Hematopoietic multipotent progenitor cell treated with erythropoietin and hydrocortisone succinate and interleukin-3 and kit ligand, for 17 days (in vitro differentiated cells): ENCODE results near the gene CACNA1E.

Experiments used
- DNase-seq: peaks from one replicate; pipeline ENCODE4 v3.0.0-alpha.2; 2015; ENCODE audit warnings: low spot score

Gene CACNA1E

DNA sequence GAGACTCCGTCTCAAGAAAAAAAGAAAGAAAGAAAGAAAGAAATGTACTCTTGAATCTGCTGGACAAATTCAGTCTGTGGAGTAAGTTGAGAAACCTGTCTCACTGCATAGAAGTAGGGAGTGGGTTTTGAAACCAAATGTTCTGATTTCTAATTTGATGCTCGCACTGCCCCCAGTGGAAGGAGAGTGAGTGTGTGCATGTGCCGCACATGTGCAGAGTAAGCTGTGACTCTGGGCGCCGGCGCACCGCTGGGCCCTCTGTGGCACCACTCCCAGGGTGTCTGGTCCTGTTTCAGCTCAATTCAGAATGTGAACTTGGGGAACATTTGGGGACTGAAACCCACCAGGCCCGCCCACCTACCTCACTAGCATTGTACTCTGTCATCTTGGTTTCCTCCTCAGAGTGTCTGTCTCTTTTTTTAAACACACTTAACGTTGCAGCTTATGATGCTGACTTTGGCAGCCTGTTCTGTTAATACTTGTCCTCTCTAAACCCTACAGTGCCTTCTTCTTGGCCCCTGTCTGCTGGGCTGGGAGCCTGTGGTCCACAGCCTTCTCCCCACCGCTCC is 104.6 kb downstream of the CACNA1E start:
- DNase-seq: no peak

DNA sequence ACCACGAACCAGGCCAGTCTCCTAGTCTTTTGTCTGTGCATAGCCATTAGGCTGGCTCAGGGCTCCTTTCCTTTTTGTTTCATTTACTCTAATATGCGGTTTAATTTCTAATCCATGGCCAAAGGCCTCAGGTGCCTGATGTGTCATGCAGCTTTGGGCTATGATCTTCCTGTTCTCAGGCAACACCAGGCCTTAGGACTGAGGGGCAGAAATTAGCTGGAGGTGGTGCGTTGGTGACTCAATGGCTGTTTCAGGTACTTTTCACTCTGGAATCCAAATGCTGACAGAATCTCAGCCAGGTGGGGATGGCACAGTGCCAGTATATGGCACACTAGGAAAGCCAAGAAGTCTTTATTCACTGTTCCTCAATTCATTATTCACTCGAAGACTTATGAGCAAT is 105.3 kb downstream of the CACNA1E start:
- no peak for DNase-seq

DNA sequence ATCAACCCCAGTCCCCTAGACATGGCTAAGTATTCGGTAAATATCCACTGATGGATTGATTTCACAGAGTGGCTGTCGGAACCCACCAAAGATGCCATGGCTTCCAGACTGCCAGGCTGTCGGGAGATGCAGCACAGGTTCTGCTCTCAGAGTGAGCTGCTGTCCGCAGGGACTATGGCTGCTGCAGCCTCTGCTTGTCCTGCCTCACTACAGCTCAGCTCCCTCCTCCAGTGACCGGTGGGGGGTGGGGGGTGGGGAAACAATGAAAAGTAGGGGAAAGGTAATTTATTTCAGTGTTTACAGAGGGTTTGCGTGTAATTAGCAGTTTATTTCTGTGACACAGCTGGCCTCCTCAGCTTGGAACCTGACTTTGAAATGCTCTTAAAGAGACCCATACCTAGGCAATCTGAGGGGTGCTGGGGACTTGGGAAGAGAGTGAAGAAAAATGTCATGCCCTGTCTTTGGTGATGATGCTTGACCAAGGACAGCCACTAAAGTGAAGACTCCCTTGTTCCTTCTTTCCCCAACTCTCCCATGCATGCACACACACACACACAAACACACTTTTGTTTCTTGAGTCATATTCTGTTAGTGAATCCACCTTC is 109.0 kb downstream of the CACNA1E start:
- DNase-seq: no peak

DNA sequence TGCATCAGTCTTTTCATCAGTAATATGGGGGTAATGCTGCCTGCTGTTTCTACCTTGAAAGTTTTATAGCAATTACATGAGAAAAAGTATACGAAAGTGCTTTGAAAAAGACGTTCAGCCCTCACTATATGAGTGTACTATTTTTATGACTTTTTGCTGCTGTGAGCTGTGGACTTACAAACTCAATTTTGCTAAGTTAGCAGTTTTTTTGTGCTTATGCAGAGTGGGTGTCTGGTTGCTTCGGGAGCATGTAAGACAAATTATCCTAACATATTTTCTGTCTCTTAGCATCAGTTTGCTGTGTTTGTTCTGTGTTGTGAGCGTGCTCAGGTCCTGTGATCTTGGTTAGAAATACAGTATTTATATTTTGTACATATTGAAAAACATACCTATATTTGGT is 109.7 kb downstream of the CACNA1E start:
- no peak for DNase-seq

DNA sequence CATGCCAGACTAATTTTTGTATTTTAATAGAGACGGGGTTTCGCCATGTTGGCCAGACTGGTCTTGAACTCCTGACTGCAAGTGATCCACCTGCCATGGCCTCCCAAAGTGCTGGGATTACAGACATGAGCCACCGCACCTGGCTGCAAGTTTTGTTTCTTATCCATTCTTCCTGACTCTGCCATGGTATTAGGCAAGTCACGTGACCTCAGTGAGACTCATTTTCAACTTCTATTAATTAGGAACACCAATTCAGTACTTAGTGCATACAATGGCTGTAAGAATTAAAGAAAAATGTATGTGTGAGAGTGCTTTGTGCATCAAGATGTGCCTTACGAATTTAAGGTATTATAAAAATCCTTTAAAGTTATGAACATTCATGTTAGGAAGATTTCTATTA is 111.2 kb downstream of the CACNA1E start:
- no peak for DNase-seq

DNA sequence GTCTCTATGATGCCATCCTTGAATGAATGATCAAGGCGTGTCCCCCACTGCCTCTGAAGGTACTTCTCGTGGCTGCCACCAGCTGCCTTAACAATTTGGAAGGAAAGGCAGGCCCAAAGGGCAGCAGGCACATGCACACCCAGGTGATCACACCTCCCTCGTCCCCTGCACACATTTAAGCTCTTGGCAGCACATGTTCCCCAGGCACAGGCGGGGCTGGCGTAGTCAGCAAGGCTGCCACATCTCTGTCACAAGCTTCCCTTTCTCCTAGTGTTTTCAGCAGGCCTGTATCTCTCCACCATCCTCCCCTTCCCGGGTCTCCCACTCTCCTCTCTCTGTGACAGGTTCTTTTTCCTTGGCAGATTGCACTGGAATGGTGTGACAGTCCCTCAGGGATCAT is 111.9 kb downstream of the CACNA1E start:
- no peak for DNase-seq

DNA sequence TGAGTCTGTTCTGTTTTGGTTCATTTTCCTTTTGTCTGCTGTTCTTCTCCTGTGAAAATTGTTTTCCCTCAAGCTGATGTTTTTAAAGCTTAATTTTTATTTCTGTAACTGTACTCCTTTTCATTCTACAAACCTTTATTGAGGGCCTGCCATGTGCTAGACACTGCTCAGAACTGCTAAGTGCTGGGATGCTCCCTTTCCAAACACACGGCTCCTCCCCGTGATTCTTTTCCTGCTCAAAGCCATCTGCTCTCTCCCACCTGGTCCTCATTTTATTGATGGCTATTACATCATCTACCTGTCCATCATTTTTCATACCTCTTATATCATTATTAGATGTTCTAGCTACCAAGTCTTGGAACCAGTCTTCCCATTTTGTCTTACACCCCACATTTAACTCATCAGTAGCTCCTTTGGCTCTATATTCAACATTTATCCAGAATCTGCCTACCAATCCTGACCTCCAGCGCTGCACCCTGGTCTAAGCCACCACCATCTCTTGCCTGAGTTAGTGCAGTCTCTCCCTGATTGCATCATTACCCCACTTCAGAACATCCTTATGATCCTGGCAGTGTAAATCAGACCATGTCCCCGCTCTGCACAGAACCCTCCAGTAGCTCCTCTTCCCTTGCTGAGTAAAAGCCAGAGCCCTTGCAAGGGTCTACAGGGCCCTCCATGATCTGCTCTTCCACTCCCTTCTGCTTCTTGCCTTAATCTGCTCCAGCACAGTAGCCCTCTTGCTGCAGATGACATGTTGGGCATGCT is 118.1 kb downstream of the CACNA1E start:
- no peak for DNase-seq

DNA sequence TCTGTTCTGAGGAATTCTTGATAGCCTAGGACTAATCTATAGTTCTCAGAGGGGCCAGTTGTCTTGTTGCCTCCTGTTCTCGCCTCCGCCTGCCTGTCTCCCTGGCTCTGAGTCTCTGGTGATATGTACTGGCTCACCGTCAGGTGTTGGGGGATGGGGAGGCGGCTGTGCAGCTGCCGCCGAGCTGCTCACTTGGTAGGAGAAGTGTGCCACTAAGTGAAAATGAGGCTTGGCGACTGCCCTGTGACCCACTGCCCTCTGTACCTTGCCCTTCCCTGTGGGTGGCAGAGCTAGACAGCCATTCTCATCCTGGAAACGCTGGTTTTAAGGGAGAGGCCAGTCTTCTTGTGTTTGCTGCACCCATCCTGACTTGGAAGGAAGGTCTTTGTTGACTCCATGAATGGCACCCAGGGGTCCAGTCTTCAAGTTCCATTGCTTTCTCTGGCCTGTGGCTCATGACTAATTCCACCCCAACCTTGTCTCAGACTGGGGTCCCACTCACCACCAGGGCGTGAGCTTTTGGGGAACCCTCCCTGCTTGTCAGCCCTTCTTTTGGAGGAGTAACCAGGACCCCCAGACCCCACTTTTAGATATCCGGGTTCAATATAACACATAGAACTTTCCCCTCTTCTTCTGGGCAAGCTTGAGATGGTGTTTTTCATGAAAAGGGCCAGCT is 120.6 kb downstream of the CACNA1E start:
- DNase-seq: no peak

DNA sequence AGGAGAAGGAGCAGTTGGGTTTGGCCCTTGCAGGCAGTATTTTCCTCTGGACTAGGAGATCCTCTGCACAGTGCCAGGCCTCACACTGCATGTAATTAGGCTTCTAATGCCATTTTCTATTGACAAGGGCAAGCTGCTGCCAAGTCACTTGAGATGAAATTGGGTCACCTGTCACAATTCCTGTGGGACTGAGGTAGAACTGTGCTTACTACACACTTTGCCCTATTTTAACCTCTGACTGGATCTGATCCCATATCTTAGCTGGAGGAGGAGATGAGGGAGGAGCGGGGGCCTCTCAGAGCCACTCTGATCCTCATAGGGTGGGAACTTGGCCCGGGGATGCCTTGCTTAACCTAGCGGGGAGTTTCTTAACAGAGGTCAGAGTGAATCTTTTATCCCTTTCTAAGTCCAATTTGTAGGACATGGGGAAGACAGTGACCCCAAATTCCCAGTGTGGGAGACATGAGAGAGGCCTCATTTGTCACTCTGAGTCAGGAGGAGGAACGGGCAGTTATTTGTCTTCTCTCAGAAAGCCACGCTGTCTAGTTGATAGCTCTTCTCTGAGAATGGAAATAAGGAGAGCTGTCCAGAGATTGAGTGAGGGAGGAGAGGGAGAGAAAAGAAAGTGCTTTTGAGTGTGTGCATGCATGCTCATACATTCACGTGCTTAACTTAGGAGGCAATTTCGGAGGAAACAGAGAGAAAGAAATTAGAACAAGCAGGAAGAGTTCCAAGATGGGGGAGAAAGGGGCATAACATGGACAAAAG is 121.3 kb downstream of the CACNA1E start:
- no peak for DNase-seq

DNA sequence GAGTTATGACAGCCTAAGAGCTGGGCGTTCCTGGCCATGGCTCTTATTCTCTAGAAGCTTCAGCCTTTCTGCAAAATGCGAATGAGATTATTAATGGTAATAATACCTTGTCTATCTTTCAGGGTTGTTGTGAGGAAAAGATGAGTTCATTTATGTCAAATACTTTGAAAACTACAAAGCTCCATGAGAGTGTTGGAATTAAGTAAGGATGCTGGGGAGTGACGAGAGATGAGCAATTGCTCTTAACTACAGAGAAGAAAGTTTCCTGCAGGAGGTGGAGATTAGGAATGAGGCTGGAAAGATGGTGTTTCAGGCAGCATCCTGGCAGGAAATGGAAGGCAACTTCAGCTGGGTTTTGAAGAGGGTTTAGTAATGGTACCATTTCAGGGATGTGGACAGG is 124.2 kb downstream of the CACNA1E start:
- no peak for DNase-seq

DNA sequence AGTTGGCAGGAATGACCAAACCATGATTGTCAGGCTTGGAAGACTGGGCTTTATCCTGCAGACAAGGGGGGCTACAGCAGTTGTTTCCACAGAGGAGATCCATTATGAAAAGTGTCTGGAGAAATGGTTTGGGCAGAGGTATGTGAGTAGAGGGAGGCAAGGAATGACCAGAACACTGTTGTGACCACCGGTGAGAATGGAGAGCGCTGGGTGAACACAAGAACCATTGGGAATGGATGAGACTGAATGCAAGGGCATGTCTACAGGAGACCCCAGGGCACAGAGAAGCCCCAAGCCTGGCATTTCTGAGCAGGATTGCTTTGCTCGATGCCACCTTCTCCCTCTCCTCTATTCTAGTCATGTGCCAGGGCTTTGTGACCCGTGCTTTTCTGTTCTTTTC is 125.1 kb downstream of the CACNA1E start:
- DNase-seq: no peak

DNA sequence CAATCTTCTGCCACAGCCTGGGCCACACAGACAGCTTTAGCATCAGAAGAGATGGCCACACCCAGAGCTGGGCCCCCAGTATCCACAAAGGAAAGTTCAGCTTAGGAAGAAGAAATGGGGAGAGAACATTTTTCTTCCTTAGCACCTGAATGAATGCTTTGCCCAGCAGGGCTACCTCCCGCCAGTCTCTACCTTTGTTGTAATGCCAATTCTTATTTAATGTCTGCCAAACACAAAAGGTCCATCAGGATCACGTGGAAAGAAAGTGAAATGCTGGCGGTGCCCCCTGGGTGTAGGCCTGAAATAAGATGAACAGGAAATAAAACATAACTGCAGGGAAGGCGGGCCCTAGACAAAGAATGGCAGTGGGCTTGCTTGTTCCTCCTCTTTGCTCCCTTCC is 125.6 kb downstream of the CACNA1E start:
- DNase-seq: no peak

DNA sequence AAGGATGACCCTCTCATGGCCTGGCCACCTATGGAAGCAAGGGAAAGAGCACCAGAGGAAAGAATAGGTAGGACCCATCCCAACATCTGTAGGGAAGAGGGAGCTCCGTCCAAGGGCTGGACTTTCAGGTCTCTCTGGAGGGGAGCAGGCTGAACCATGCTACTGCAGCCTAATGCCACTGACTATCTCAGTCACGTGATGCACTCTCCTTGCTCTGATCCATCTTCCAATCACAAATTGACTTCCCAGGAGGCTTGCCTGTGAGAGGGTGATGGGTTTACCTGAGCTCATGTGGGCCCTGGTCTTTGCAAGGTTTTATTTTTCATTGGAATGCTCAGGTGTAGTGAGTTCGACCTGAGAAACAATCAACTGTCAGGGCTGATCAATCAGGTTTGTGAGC is 128.8 kb downstream of the CACNA1E start:
- DNase-seq: no peak

DNA sequence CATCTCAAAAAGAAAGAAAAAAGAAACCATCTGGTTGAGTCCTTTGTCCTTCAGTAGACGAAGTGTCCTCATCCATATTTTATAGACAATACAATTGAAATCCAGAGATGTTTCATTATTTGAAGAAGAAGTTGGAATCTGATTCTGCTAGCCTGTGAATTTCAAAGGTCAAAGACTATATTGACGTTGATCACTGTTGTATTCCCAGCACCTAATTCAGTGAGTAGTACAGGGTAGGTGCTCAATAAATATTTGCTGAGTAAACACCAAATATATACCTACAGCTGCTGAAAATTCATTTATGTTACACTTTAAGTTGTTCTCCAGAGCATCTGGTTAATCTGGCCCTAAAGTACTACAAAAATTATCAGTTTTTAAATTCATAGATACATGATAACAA is 135.2 kb downstream of the CACNA1E start:
- no peak for DNase-seq

DNA sequence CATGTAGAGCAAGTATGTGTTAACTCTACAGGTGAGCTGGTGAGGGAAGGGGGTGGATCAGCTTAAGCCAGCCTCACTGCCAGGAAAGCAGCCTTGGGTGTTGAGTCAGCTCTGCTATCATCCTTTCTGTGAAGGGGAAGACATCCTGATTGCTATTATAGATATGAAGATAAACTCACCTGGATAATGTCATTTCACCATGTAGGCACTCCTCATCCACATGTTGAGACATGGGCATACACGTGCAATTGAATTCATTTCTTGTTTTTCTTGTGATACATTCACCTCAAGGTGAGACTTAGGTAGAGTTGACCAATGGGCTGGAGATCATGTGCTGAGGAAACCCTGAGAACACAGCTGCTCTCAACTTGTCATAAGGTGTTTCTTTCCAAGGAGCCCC is 136.9 kb downstream of the CACNA1E start:
- no peak for DNase-seq

DNA sequence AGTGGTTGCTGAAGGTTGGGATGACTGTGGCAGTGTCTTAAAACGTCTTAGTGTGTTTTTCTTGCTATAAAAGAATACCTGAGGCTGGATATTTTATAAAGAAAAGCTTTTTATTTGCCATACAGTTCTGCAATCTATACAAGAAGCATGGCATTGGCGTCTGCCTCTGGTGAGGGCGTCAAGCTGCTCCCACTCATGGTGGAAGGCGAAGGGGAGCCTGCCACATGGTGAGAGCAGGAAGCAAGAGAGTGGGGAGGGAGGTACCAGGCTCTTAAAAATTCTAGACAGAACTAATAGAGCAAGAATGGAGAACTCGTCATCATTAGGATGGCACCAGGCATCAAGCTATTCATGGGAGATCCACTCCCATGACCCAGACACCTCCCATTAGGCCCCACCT is 140.5 kb downstream of the CACNA1E start:
- DNase-seq: no peak

DNA sequence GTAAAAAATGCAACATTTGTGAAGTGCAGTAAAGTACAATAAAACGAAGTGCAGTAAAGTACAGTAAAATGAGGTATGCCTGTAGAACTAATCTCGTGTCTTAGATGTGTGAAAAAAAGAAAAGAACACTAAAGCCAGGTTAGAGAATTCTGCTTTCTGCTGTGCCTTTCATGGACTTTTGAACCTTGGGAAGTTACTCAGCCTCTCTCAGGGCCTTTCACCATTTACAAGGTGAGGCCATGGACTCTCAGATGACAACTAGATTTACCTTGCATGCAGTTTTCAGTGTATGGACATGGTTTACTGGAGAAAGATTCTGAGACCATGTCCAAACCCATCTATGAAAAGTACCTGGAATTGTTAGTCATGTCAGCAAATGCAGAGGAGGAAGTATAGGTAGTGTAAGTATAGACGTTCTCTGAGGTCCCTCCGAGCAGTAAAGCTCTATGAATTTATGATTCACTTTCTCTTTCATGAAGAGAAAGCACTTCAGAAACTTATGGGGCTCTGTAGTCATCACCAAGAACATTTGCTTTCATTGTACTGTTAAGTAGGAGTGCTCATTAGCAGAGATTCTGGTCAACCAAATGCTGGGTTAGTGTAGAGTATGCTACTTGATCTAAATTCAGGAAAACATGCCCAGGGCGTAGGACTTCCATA is 143.1 kb downstream of the CACNA1E start:
- no peak for DNase-seq

DNA sequence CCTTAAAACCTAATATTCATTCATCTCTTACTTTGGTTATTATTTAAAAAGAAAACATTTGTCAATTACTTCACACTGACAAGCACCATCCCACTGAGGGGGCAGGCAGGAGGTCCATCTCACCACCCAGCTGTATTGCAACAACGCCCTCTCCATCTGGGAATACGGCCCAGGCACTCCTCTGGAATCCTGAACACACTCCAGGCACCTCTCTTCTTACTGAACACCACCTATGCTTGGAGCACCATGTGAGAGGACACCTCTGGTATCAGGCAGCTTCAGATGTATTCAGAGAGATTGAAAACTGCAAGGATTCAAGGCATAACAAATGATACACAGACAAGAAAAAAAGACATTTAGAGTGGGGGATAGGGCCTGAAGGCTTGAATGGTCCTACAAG is 147.1 kb downstream of the CACNA1E start:
- no peak for DNase-seq

DNA sequence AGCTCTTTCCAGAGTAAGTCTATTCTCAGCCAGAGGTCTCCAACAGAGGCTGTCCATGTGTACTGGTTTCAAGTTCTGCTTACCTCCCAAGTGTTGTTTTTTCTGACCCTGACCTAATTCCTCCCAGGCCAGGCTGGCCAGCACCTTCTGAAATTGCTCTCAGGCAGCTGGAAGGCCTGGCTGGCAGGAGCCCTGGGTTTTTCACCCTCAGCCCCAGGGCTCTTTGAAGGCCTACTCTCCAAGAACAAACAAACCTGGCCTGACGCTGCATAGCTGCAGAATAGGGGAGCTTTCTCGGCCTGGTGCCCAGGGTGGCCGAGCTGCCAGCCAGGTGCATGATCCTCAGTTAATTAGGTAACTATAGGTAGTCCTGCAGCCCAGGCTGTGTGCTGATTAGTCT is 147.5 kb downstream of the CACNA1E start:
- DNase-seq: no peak

DNA sequence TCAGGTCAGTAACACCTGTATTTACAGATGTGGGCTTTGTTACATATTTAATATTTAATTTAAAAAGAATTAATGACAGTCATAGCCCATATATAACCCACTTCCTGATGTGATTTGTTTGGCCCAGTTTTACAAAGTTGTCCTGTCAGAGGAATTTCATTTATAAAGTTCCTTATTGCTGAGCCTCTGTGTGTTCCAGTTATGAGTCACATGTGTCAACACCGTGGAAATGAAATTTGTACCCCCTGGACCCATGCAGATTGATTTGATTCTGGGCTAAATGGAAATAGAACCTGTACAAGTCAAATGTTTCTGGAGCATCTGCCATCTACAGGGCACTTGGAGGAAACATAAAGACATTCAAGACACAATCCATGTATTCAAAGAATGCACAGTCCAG is 149.2 kb downstream of the CACNA1E start:
- DNase-seq: no peak

DNA sequence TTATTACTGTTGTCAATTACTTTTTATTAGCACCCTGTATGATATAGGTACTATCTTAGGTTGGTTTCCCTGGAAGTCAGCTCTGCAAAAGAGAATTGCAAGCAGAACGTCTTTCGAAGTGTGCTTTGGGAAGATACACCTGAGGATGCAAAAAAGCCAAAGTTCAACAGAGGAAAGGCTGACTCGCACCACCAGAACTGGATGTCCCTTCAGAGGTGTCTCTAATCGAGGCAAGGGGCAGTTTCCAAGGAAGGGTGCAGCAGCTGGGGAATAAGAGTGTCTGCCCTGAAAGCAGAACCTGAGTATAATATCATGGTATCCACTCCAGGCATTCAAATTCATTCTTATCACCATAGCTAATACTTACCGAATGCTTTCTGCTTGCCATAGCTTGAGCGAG is 149.6 kb downstream of the CACNA1E start:
- no peak for DNase-seq

DNA sequence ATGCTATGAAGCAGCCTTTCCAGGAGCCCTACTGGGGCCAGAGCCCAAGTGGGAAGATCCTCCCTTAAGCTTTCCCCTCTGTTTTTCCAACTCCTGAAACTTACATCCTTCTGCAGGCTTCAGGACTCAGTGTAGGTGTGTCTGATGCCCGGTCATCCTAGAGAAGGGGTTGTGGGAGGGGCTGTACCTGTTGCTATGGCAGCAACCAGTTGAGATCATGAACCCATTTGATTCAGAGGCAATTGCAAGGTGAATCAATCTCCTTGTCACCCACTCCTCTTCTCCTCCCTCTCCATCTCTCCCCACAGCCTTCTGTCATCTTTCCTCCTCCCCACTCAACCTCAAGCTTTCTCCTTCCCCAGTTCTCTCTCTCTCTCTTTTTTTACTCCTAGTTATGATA is 151.8 kb downstream of the CACNA1E start:
- DNase-seq: no peak
